Mesodermal cell (in vitro differentiated cells): ENCODE results near the gene SLC9A8.
"Not testable (repeated sequence)": the region's sequence is repeated elsewhere in the genome, so short reads cannot be mapped to it uniquely, and the experiment has no call there.

Experiments
- H3K27ac ChIP-seq: 2 replicates; pipeline ENCODE4 v1.7.0; 2013; ENCODE audit warnings: mild to moderate bottlenecking, low read depth, low read length, moderate library complexity; ENCODE audit not compliant: severe bottlenecking
- H3K36me3 ChIP-seq: 2 replicates; pipeline ENCODE4 v1.7.1; 2013; ENCODE audit warnings: mild to moderate bottlenecking, low read length, moderate library complexity; ENCODE audit not compliant: control insufficient read depth, insufficient read depth
- H3K4me1 ChIP-seq: one replicate; pipeline ENCODE4 v1.7.1; 2013; ENCODE audit warnings: mild to moderate bottlenecking, low read length; ENCODE audit not compliant: insufficient read depth, control insufficient read depth, poor library complexity, severe bottlenecking
- H3K4me3 ChIP-seq: 2 replicates; pipeline ENCODE4 v1.7.0; 2013; ENCODE audit warnings: low read length, control low read depth, mild to moderate bottlenecking; ENCODE audit not compliant: insufficient read depth, poor library complexity, severe bottlenecking; ENCODE audit errors: extremely low read depth
- H3K9me3 ChIP-seq: 2 replicates; pipeline ENCODE4 v1.7.1; 2013; ENCODE audit warnings: mild to moderate bottlenecking, low read length, moderate library complexity; ENCODE audit not compliant: control insufficient read depth
- WGBS, 2 experiments: methylation state at CpG; one replicate each; pipeline ENCODE4 v1.1.5; 2013; ENCODE audit warnings: missing lambda C conversion rate in 2 of 2; ENCODE audit not compliant: insufficient coverage in 2 of 2; 5-methylcytosine and 5-hydroxymethylcytosine counted together

Gene SLC9A8

DNA sequence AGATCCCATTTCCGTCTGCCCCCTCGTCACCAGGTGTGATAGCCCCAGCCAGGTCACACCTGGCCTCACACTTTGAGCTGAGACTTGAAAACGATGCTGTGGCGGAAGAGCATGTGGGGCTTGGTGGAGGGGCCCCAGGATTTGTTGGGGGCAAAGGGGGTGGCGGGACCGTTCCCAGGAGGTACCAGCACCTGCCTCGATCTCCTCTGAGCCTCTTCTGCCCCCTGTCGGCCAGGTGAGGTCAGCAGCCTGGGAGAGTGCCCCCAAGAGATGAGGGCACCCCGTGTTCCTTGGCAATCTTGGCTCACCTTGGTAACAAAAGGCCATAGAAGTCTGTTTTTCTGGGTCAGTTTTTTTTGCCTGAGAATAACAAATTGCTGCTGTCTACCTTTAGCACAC, 77.3 kb downstream of the SLC9A8 start:
- H3K9me3 ChIP-seq = no peaks in the 10 kb centered on the region
- H3K36me3 ChIP-seq = peaks cover 11% of the 10 kb centered on the region
- peaks cover 29% of the 10 kb centered on the region for H3K4me1 ChIP-seq
- H3K4me3 ChIP-seq = no peak overlapping the region
- WGBS, 2 experiments = 81 to 96% methylated on average over 7 to 9 of the region's 9 CpGs
- no peak overlapping the region for H3K27ac ChIP-seq

DNA sequence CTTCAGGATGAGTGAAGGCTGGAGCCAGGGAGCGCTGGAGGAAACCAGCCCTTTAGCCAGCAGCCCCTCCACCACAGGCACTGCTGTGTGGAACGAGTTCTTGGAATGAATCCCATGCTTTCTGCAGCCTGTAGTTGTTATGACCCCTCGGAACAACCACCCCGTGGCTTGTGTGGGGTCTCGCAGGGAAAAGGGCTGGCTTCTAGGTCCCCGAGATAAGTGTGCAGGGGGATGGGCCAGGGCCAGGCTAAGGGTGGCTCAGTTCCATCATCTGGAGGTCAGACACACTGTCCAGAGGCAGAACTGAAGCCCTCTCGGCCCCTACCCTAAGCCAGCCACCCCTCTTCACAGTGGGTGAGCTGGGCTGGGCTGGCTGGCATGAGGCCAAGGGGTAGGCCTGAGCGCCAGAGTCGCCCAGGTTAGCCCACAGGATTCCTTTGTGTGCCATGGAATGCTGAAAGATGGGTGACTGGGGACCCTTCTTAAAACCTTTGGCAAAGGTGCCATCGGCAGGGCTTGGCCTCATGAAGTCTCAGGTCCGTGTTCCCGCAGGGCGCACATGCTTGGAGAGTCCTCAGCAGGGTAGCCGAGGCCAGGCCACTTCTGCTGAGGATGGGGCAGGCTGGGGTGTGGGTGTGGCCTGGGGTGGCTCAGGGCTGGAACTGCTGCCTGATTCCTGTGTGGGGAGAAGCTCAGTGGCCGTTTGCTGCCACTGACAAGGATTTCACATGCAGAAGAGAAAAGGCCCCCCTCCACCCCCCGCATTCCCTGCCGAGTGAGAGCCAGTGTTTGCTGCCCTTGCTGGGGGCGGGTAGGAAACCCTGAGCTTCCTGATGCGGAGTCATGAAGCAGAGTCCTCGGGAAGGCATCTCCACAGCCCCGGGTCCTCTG, 78.1 kb downstream of the SLC9A8 start:
- Histone ChIP-seq H3K36me3 (peaks cover 3% of the 10 kb centered on the region), H3K4me3 (no peak overlapping the region), H3K4me1 (peaks cover 29% of the 10 kb centered on the region), H3K9me3 (no peaks in the 10 kb centered on the region), H3K27ac (no peak overlapping the region)
- WGBS, 2 experiments = 70 to 77% methylated on average over 11 to 15 of the region's 21 CpGs

DNA sequence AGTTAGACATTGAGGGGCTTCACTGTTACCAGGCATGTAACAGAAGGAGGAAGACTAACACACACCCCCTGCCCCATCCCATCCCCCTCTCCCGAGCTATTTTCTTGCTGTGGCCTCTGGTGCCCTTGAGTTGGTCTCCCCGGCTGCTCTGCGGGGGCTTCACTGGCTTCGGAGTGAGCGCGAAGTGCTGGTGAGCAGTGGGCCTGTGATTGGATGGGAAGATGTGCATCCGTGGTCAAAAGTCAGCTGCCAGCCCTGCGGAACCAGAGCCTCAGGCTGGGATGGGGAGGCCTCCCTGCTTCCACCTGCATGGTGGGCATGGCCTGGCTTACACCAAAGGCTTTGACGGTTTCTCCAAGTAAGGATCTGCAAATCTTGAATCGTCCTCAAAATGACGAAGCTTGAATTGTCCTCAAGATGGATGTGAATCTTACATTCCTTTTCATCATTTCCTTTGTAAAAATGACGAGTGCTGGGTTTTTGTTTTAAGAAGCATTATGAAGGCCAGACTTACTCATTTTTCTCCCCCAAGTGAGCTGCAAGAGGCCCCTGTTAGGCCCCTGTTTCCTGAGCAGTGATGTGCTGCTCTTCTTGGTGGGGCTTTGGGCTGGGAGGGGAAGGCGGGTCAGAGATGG, 79.0 kb downstream of the SLC9A8 start:
- H3K36me3 ChIP-seq = no peaks in the 10 kb centered on the region
- H3K4me1 ChIP-seq = peaks cover 28% of the 10 kb centered on the region
- no peaks in the 10 kb centered on the region for H3K9me3 ChIP-seq
- H3K4me3 ChIP-seq = no peak overlapping the region
- no peak overlapping the region for H3K27ac ChIP-seq
- 83 to 86% methylated on average over 5 to 12 of the region's 13 CpGs for WGBS, 2 experiments

DNA sequence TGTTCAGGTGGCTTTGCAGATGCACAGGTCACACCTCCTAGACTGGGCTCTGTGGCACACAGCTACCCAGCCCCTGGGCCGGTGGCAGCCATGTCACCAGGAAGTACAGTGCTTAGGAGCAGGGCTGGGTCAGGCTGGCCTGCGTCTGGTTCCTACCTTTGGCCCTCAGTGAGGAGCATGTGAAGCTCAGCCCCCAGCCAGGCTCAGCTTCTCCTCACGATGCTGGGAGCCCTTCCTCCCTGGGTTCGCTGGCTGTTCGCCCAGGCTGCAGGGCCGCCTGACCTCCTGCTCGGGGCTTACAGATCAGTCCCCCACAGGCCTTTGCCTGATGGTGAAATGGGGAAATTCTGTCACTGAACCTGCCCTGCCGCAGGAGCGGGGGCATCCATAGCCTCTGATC, 79.6 kb downstream of the SLC9A8 start:
- Histone ChIP-seq H3K4me3 (no peak overlapping the region), H3K27ac (no peak overlapping the region), H3K4me1 (peaks cover 21% of the 10 kb centered on the region), H3K36me3 (no peaks in the 10 kb centered on the region), H3K9me3 (no peaks in the 10 kb centered on the region)
- 88 to 98% methylated on average over 7 to 9 of the region's 9 CpGs for WGBS, 2 experiments

DNA sequence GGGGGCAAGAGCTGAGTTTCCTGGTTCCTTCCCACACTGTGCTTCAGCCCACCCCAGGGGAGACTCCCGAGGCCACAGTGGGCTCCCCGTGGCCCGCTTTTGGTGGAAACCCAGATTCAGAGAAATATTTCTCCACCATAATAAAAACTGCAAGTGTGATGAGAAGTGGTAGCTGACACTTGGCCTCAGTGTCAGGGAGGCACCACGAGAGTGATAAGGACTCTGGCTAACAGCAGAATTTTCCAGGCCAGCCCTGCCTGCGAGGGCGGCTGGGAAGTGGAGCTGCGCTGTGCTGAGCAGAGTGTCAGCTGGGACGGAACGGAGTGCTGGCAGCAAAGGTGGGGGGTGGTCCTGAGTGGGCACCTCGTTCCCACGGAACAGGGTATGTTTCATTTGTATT, 80.2 kb downstream of the SLC9A8 start:
- peaks cover 20% of the 10 kb centered on the region for H3K4me1 ChIP-seq
- 88 to 91% methylated on average over 4 to 6 of the region's 11 CpGs for WGBS, 2 experiments
- H3K4me3 ChIP-seq = no peak overlapping the region
- H3K9me3 ChIP-seq = no peaks in the 10 kb centered on the region
- H3K36me3 ChIP-seq = no peaks in the 10 kb centered on the region
- H3K27ac ChIP-seq = no peak overlapping the region

DNA sequence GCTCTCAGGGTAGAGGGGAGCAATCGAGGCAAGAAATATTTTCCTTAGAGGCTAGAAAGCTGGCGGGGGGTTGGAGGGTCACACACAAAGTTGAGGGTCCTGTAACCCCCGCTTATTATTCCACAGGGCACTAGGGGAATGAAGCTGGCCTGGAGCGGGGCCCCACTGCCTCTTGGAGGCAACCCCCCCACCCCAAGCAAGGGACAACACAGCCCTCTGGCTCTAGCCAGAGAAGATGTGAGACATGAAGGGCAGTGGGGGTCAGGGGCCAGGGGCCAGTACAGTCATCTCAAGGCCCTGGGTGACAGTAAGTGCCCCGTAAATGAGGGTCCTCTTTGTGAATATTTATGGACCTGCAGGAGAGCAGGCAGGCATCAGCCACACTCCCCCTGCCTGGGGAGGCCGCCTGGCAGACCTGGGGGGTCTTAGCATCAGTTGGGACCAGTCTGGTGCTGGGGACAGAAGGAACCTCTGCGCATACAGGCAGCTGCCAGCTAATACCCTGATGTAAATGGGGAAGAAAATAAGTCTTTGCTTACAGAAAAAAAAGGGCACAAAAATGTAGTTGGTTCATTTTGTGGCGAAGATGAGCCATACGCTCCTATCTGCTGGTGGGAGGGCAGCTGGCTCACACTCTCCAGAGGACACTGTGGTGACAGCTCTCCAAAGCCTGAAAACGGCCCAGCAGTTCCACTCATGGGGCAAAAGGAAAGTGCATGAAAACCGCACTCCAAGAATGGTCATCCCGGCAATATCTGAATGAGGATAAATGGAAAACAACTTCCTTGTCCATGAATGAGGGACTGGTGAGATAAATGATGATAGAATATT, 80.8 kb downstream of the SLC9A8 start:
- 88% methylated on average over 8 to 9 of the region's 12 CpGs for WGBS, 2 experiments

DNA sequence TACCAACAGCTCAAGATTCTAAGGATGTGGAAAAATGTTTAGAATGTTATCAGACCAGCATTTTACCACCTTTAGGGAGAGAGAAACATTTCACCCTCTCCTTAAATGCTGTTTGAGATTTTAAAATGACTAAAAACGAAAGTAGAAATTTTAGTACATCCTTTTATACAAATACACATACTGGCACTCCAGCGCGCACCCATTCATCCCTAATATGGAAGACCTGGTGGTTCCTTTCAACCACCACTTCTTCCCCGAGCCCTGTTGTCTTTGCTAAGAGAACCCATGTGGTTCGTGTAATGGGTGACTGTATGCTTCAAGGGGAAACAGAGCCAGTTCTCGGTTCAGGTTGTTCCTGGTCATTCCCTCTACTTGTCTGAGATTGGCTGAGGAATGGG, 81.4 kb downstream of the SLC9A8 start:
- Histone ChIP-seq H3K4me1 (peaks cover 20% of the 10 kb centered on the region), H3K27ac (no peak overlapping the region), H3K4me3 (no peak overlapping the region), H3K36me3 (no peaks in the 10 kb centered on the region), H3K9me3 (no peaks in the 10 kb centered on the region)
- WGBS, 2 experiments = 80% methylated on average over 2 of the region's 6 CpGs; no CpG with 5 or more reads in 1 of the 2 experiments

More for the DNA sequence above, 80.8 kb downstream of the SLC9A8 start:
- Histone ChIP-seq H3K4me3 (no peak overlapping the region), H3K27ac (no peak overlapping the region), H3K36me3 (no peaks in the 10 kb centered on the region), H3K9me3 (no peaks in the 10 kb centered on the region), H3K4me1 (peaks cover 20% of the 10 kb centered on the region)

DNA sequence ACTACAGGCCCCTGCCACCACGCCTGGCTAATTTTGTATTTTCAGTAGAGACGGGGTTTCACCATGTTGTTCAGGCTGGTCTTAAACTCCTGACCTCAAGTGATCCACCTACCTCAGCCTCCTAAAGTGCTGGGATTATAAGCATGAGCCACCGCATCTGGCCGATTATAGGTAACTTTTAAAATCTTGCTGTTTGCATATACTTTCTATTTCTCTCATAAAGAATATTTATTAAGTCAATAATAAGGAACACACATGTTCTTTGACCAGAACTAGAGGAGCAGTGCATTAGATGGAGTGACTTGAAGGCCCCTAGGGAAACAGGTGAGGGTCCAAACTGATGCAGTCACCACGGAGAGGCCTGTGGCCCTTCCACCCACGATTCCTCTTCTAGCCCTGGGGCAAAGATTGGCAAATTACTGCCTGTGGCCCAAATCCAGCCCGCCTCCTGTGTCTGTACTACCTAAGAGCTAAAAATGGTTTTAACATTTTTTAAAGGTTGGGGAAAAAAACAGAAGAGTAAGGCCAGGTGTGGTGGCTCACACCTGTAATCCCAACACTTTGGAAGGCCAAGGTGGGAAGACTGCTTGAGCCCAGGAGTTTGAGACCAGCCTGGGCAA, 83.0 kb downstream of the SLC9A8 start:
- not testable (repeated sequence) for H3K4me3 ChIP-seq, H3K36me3 ChIP-seq, H3K27ac ChIP-seq, H3K9me3 ChIP-seq
- H3K4me1 ChIP-seq = peaks cover 20% of the 10 kb centered on the region
- 80 to 100% methylated on average over 3 of the region's 7 CpGs for WGBS, 2 experiments

DNA sequence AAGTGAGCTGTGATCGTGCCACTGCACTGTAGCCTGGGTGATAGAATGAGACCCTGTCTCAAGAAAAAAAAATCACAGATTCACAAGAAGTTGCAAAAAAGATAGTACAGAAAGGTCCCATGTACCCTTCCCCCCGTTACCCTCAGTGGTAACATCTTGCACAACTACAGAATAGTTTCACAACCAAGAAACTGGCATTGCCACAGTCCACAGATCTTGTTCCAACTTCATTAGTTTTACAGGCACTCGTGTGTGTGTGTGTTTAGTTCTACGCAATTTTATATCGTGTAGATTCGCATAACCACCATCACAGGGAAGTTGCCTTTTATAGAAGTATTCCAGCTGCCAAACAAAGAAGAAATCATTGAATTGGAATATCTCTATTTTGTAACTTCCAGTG, 83.6 kb downstream of the SLC9A8 start:
- Histone ChIP-seq H3K9me3 (no peaks in the 10 kb centered on the region), H3K36me3 (no peaks in the 10 kb centered on the region), H3K4me3 (no peak overlapping the region), H3K4me1 (peaks cover 17% of the 10 kb centered on the region), H3K27ac (no peak overlapping the region)
- WGBS, 2 experiments = 85 to 93% methylated on average over 2 to 5 of the region's 6 CpGs
